Stimulated activated CD8-positive, alpha-beta memory T cell treated with anti-CD3 and anti-CD28 coated beads, Interleukin-12 subunit alpha, Interleukin-12 subunit beta, amount 100 ng/mL, for 1 hour (primary cell): ENCODE data around the gene BTNL8.

Experiments used
- DNase-seq: peaks from one replicate; pipeline ENCODE4 v3.0.0-alpha.2; 2020; ENCODE audit warnings: low read depth

The BTNL8 gene

DNA sequence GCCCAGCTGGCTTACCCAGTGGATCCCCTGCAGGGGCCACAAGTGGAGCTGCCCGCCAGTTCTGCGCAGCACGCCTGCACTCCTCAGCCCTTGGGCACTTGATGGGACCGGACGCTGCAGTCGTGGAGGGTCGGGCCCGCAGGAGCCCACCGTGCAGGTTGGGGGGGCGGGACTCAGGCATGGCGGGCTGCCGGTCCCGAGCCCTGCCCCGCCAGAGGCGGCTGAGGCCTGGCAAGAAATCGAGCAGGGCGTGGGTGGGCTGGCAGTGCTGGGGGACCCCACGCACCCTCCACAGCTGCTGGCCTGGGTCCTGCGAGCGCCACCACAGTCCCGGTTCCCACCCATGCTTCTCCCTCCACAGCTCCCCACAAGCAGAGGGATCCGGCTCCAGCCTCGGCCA lies 70.4 kb downstream of the BTNL8 start:
- DNase-seq = no peak

DNA sequence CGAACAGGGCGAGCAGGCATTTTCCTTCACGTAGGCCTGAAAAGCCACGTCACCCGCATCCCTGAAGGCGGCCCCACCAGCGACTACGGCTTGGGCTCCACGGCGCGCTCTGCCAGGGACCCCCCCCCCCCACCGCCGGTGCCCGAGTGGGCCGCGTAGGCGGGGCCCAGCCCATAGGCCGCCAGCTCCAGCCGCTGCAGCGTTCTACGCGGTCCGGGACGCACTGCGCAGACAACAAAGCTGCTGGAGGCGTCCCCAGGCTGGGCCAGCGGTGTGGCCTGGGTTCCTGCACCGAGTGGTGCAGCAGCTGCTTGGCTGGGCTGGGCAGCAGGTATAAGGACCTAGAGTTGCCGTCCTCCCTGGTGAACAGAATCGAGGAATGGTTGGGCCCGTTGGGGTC lies 71.4 kb downstream of the BTNL8 start:
- no peak for DNase-seq

DNA sequence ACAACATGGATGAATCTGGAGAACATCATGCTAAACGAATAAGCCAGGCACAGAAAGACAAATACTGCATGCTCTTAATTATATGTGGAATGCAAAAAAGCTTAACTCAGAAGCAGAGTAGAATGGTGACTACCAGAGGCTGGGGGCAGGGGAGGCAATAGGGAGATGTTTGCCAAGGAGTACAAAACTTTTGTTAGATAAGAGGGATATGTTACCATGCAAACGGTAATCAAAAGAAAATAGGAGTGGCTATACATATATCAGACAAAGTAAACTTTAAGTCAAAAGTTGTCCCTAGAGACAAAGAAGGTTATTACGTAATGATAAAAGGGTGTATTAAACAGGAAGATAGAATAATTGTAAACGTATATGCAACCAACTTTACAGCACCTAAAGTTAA lies 71.9 kb downstream of the BTNL8 start:
- DNase-seq = no peak

DNA sequence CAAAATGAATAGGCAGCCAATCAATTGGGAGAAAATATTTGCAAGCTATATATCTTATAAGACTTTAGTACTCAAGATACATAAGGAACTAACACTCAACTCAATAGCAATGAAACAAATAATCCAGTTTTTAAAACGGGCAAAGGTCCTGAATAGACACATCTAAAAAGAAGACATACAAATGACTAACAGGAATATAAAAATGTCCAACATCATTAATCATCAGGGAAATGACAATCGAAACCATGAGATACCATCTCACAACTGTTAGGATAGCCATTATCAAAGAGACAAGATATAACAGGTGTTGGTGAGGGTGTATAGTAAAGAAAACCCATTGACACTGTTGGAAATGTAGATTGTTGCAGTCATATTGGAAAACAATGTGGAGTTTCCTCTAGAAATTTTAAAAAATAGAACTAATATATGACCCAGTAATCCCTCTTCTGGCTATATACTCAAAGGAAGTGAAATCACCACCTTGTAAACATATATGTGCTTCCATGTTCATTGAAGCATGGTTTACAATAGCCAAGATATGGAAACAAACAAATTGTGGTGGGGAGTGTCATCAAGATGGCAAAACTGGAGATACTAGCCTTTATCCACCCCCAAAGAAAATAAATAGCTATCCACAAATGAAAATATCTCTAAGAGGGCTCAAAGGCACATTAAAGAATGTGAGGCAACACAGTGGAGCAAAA lies 75.8 kb downstream of the BTNL8 start:
- DNase-seq = no peak

DNA sequence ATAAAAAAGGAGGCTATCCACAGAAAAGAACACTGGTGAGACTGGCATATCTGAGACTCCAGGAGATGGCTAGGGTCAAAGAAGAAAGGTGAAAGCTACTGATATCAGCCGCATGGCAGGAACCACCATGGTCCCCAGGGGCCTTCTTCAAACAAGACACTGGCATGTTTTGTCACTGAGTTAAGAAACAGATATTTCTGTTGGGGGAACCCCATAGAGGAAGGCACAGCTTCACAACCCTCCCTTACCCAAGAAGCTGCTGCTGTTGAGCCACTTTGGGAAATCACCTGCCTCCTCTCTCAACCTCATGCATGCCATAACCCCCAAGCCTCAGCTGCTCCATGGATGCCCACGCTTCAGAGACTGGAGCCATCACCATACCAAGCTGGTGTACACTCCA lies 76.4 kb downstream of the BTNL8 start:
- DNase-seq = no peak

DNA sequence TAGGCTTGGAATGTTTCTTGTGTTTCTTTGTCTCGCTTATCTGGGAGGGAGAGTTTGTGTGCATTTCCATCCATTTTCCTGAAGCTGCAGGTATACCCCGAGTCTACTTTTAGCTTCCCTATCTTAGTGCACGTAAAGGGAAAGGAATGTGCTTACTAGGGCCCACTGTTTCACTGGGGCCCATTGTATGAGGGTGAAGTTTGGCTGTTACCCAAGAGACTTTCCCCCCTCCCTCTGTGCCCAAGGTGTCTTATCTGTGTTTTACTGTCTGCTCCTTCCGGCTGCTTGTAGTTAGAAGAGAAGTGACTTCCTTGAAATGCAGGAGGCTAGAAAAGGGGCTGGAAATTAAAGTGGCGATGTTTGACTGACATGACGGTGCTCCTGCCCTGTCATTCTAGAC lies 77.6 kb downstream of the BTNL8 start:
- DNase-seq = no peak

DNA sequence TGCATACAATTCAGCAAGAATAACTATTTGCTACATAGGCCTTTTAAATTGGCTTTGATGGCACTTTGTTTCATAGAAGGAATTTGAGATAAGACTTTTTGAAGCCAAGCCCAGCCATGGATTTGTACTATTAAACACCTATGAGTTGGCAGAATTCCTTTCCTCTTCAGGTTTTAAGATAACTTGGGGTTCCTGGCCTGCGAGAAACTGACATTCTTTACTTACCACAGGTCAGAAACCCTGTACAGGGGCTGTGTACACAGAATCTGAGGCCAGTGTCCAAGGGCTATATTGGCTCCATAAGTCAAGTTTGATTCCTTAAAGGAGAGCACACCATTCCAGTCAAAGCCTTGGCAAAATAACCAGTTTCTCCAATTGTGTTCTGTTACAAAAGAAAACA lies 78.9 kb downstream of the BTNL8 start:
- no peak for DNase-seq

DNA sequence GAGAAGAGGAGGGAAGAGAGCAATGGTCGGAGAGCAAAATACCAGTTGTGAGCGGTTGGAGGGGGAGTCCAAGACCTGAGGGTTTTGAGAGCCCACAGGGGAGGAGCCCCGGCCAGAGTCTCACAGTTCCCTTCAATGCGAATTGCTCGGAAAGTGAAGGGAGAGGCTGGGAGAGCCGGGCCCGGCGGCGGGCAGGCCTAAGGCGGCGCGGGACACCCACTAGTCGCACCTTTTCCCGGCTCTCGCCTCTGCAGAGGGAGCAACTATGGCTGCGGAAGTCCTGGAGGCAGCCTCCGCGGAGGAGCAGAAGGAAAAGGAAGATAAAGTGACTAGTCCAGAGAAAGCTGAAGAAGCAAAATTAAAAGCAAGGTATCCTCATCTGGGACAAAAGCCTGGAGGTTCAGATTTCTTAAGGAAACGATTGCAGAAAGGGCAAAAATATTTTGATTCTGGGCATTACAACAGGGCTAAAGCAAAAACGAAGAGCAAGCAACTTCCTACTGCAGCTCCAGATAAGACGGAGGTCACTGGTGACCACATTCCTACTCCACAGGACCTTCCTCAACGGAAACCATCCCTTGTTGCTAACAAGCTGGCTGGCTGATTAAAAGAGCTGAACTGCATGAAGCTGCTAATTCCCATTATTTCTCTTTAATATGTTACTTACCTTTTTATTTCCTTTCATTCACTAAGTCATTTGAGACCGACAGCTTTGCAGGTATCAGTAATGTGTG lies 83.2 kb downstream of the BTNL8 start:
- no peak for DNase-seq

DNA sequence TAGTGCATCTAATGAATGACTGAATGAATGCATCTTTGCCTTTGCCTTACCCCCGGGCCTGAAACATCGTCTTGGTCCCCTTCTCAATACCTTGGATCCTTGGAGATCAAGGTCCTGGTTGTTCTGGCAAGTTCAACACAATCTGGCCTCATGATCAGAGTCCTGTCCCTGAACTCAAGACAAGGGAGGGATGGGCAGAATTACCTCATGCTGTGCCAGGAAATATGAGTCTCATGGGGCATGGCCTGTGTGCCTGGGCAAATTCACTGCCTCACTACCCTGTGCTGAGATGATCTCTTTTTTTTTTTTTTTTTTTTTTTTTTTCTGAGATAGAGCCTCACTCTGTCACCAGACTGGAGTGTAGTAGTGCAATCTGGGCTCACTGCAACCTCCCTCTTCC lies 89.1 kb downstream of the BTNL8 start:
- DNase-seq = no peak

DNA sequence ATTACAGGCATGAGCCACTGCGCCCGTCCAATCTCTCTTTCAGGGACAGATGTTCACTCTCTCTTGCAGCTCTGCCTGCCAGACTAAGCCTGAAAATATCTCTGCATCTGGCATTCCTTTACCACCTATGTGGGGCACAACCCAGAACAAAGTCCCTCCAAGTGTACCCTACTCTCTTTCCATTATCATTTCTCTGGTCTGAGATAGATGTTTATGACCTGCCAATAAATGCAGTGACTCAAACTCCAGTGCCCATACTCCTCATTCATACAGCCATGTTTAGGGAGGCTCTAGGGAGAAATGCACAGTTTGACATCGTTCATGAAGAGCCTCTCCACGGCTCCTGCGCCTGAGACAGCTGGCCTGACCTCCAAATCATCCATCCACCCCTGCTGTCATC lies 89.6 kb downstream of the BTNL8 start, which contains the start of gene BTNL3:
Gene BTNL3 (plus strand): TSS at position 255 of the 400 bp plus-strand sequence. CDS start 183 bp downstream, outside the sequence.
- DNase-seq = no peak

DNA sequence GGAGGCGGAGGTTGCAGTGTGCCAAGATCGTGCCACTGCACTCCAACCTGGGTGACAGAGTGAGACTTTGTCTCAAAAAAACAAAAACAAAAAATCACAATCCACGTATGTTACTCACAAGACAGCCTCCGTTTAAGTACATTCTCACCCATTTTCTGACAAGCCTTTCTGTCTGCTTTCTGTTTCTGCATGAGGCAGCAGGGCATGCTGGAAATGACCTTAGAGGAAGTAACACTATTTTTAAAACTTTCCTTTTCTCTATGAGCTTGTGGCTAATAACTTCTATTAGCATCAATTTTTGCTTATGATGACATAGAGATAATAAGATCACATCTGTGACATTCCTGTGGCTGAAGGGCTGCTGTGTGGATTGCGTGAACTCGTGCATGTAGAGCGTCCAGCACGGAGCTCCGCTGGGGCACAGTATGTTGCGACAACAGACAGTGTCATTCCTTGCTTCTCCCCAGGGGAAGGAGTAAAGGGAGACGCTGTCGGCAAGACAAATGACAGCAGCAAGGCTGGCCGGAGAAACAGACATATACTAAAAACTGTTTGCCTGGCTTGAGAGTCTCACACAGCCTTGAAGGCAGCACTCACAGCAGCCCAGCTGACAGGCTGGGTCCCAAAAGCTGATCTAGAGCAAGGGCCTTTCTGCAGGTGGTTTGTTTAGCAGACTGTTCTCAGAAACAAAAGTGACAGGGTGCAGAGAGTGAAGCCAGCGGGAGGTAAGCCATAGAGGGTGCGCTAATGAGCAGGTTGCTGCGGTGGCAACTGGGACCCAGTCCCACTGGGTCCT lies 91.3 kb downstream of the BTNL8 start:
- DNase-seq = no peak

DNA sequence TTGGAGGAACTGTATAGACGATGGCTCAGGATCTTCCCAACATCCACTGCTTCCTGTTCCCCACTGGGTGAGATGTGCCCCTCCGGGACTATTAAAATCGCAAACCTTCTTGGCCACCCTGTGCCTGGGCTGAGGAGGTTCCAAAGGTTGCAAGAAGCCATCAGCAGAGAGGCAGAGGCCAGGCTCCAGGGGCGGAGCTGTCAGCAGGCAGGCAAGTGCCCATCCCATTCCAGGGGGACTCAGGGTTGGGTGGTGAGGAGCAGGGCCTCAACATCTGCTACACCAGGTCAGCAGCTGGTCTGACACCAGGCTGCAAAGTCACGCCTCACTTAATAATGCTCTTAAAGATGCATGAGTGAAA lies 91.9 kb downstream of the BTNL8 start:
- no peak for DNase-seq
